Rectal smooth muscle tissue (tissue), 1 donor: Measurements from ENCODE around the gene GPX3.

Experiments
- H3K27ac ChIP-seq: one replicate; pipeline ENCODE4 v1.7.0; 2013; ENCODE audit warnings: low read depth, low read length, inconsistent platforms
- H3K27me3 ChIP-seq: one replicate; pipeline ENCODE4 v1.7.0; 2013; ENCODE audit warnings: low read length; ENCODE audit not compliant: control insufficient read depth, insufficient read depth
- H3K36me3 ChIP-seq: one replicate; pipeline ENCODE4 v1.7.0; 2013; ENCODE audit warnings: low read length; ENCODE audit not compliant: control insufficient read depth, insufficient read depth
- H3K4me1 ChIP-seq: one replicate; pipeline ENCODE4 v1.7.0; 2013; ENCODE audit warnings: low read length; ENCODE audit not compliant: control insufficient read depth, insufficient read depth
- H3K4me3 ChIP-seq: one replicate; pipeline ENCODE4 v1.7.0; 2013; ENCODE audit warnings: low read length
- H3K9ac ChIP-seq: one replicate; pipeline ENCODE4 v1.7.0; 2013; ENCODE audit warnings: low read length

GPX3 gene

GRCh38 chr5:151004499-151004898 lies 15.9 kb upstream of the GPX3 start:
- Histone ChIP-seq H3K36me3 (no peaks in the 10 kb centered on the region), H3K27me3 (no peaks in the 10 kb centered on the region), H3K27ac (no peak overlapping the region), H3K4me3 (no peak overlapping the region), H3K9ac (no peak overlapping the region), H3K4me1 (peaks cover 19% of the 10 kb centered on the region)

DNA sequence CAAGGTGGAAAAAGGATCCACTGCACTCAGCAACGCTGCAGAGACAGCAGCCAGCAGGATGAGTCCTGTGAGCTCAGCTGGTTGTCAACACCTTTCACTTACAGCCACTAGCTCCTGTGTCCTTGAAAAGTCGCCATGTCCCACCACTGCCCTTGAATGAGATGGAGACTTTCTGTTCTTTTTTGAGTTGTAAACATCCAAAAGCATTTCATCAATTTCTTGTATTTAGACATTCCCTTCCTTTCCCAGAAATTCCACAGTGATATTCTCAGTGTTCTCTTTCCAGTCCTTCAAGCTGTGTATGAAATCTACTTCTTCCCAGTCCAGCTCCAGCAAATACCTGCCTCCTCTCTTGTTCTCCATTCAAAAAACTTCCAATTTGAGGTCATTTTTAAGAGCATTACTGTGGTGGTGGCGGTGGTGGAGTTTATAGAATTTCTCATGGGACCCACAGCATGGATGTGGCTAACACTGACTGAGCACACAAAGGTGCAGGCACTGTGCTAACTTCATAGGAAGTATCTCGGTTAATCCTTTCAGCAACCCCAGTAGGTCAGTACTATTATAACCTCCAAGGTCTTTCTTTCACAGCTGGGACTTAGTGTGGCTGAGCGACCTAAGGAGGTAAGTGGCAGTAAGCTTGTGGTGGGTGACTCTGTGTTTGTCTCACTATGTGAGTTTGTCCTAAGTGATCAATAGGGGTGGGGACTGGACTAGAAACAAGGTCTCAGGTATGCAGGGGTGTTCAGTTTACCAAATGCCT lies 15.0 kb upstream of the GPX3 start:
- Histone ChIP-seq H3K4me1 (peaks cover 17% of the 10 kb centered on the region), H3K27ac (peak overlapping the region; percentile 76), H3K27me3 (no peaks in the 10 kb centered on the region), H3K4me3 (no peak overlapping the region), H3K36me3 (no peaks in the 10 kb centered on the region), H3K9ac (no peak overlapping the region)

GRCh38 chr5:151005950-151006576 lies 14.3 kb upstream of the GPX3 start:
- no peaks in the 10 kb centered on the region for H3K36me3 ChIP-seq
- H3K27me3 ChIP-seq, result no peaks in the 10 kb centered on the region
- no peak overlapping the region for H3K4me3 ChIP-seq
- no peak overlapping the region for H3K9ac ChIP-seq
- peaks cover 17% of the 10 kb centered on the region for H3K4me1 ChIP-seq
- H3K27ac ChIP-seq, result peak overlapping the region; percentile 76

DNA sequence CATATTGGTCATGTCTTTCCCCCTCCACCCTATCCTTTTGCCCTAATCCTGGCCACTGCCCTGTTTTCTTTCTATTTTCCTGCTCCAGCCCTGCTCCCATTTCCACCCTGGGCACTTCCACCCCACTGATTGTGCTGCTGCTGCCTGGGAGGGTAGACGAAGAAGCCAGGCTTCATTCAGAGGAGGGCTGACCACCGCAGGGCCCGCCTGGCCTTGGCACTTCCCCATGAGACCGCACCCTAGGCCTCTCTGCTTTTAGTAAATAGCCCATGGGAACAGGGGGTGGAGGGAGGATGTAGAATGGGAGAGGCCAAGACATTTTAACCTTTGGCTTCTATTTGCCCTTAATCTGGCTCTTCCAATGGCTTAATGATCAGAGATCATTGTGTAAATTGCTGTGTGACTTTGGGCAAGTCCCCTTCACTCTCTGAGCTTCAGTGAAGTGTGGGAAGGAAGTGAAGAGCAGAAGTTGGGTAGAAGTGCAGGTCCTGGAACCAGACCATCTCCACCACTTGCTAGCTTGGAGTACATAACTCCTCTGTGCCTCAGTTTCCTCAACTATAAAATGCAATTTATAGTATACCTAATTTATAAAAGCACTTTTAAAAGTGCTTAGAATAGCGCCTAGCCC lies 13.6 kb upstream of the GPX3 start:
- H3K36me3 ChIP-seq, result no peaks in the 10 kb centered on the region
- H3K4me1 ChIP-seq, result peaks cover 17% of the 10 kb centered on the region
- no peak overlapping the region for H3K9ac ChIP-seq
- H3K27me3 ChIP-seq, result no peaks in the 10 kb centered on the region
- no peak overlapping the region for H3K4me3 ChIP-seq
- H3K27ac ChIP-seq, result peak overlapping the region; percentile 76

DNA sequence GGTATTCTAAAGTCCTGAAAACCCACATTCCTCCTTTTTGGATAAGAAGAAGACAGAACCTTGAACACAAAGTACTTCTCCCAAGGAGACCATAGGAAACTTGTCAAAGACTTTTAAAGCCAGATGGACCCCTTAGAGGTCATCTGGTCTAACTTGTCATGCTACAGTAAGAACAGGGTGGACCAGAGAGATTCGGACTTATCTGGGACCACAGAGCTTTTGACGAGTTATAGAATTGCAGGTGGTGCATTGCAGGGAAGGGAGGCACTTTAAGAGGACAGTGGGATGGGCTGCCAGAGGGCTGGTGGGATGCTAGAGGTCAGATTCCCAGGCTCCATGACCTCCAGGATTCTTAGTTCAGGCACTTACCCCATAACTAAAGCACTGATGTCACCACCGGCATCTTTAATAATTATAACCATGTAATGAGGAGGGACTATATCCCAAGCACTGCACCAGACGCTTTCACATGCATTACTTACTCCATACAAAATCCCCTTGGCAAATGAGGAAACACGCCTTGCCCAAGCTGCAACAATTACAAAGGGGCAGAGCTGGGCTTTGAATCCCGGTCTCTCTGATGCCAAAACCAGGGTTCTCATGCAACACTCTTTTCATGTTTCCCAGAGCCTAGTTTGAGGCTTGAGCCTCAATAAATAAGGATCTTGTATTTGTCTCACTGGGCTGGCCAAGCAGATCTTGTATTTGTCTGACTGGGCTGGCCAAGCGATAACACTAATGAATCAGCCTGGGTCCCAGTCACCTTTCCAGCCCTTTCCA lies 12.8 kb upstream of the GPX3 start:
- H3K4me3 ChIP-seq, result no peak overlapping the region
- no peaks in the 10 kb centered on the region for H3K27me3 ChIP-seq
- no peak overlapping the region for H3K27ac ChIP-seq
- H3K36me3 ChIP-seq, result no peaks in the 10 kb centered on the region
- peaks cover 17% of the 10 kb centered on the region for H3K4me1 ChIP-seq
- no peak overlapping the region for H3K9ac ChIP-seq

- peaks cover 17% of the 10 kb centered on the region for H3K4me1 ChIP-seq
These were observed 12.2 kb upstream of the GPX3 start for GRCh38 chr5:151008210-151008491.

GRCh38 chr5:151008906-151009305 lies 11.5 kb upstream of the GPX3 start:
- H3K36me3 ChIP-seq, result no peaks in the 10 kb centered on the region
- H3K27me3 ChIP-seq, result no peaks in the 10 kb centered on the region
- no peak overlapping the region for H3K4me3 ChIP-seq
- H3K27ac ChIP-seq, result no peak overlapping the region
- peaks cover 17% of the 10 kb centered on the region for H3K4me1 ChIP-seq
- H3K9ac ChIP-seq, result no peak overlapping the region

More at GRCh38 chr5:151008210-151008491, 12.2 kb upstream of the GPX3 start:
- Histone ChIP-seq H3K9ac (no peak overlapping the region), H3K27ac (no peak overlapping the region), H3K27me3 (no peaks in the 10 kb centered on the region), H3K4me3 (no peak overlapping the region), H3K36me3 (no peaks in the 10 kb centered on the region)

GRCh38 chr5:151012862-151013261 lies 7.5 kb upstream of the GPX3 start:
- Histone ChIP-seq H3K27ac (no peak overlapping the region), H3K27me3 (no peaks in the 10 kb centered on the region), H3K4me1 (no peaks in the 10 kb centered on the region), H3K4me3 (no peak overlapping the region), H3K36me3 (no peaks in the 10 kb centered on the region), H3K9ac (no peak overlapping the region)

GRCh38 chr5:151014680-151015343 lies 5.6 kb upstream of the GPX3 start:
- Histone ChIP-seq H3K36me3 (no peaks in the 10 kb centered on the region), H3K9ac (no peak overlapping the region), H3K4me1 (no peaks in the 10 kb centered on the region), H3K4me3 (no peak overlapping the region), H3K27ac (no peak overlapping the region), H3K27me3 (no peaks in the 10 kb centered on the region)

DNA sequence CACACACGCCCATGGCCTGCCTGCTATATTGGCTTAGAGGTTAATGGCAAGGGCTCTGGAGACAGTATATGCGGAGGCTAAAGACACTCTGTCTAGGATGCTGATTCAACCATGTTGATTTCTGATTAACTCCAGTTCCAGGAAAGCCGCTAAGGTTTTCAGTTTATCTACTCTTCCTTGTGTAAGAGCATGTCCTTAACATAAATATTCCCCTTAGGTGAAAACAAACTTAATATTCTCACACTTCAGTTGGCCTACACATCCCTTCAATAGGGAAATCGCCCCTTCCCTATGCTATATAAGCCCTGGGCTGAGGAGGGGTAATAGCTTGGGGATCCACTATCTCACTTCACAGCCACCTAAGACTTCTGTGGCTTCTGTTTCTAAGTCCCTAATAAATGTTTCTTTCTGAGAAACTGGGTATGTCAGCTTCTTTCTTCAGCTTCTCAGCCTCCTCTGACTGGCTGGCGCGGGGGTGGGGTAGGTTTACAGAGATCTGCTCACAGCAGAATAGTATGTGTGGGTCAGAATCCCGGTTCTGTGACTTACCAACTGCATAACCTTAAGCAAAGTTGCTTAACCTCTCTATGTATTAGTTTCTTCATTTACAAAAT lies 4.3 kb upstream of the GPX3 start:
- H3K27ac ChIP-seq, result no peak overlapping the region

DNA sequence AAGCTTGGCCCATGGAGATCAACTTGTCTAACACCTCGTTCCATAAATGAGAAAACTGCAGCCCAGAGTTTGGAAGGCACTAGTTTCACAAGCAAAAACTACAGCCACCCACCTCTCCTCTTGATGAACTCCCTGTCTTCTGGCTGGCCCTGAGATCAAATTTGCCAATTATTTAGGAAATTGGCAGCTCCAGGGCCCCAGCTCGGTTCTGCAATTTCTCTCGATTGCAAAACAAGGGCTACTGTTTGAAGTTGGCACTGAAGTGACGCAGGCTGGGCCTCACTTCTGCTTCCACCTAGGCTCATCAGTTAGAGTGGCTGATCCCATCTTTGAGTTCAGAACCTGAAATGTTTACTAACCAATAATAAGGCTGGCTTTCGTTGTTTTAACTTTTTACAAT lies 3.7 kb upstream of the GPX3 start:
- Histone ChIP-seq H3K27ac (no peak overlapping the region), H3K9ac (no peak overlapping the region), H3K4me3 (no peak overlapping the region), H3K36me3 (no peaks in the 10 kb centered on the region), H3K27me3 (no peaks in the 10 kb centered on the region), H3K4me1 (no peaks in the 10 kb centered on the region)

More for the DNA sequence above, 4.3 kb upstream of the GPX3 start:
- H3K4me3 ChIP-seq, result no peak overlapping the region
- H3K4me1 ChIP-seq, result no peaks in the 10 kb centered on the region
- no peaks in the 10 kb centered on the region for H3K36me3 ChIP-seq
- H3K9ac ChIP-seq, result no peak overlapping the region
- H3K27me3 ChIP-seq, result no peaks in the 10 kb centered on the region

- H3K27me3 ChIP-seq, result no peaks in the 10 kb centered on the region
- H3K36me3 ChIP-seq, result no peaks in the 10 kb centered on the region
- H3K27ac ChIP-seq, result no peak overlapping the region
- H3K4me1 ChIP-seq, result no peaks in the 10 kb centered on the region
- H3K9ac ChIP-seq, result no peak overlapping the region
- H3K4me3 ChIP-seq, result no peak overlapping the region
These were observed 2.5 kb upstream of the GPX3 start for GRCh38 chr5:151017897-151018296.
